Measurements from ENCODE around the gene ITIH5. TPM values are rescaled to one million over a fixed set of nuclear protein-coding genes. Genes with fewer than 3 reads are reported as not detected.

Gene ITIH5
- total and polyA plus RNA-seq, 2 of the 8 experiments (the other 6 are each of a cell fraction or from before 2014, with no cell fraction given): 5.8 to 7.6 TPM

GRCh38 chr10:7551950-7552716 is 114.6 kb downstream of the ITIH5 start (continued):
- TF ChIP-seq CHD7 (IDR thresholded peaks at IDR 0.05; ENCODE audit: insufficient replicate concordance, low read length): no peak
- peak in 1 of 3 experiments; percentile 7; a peak in 1 of 4 replicates for TF ChIP-seq CTCF (IDR thresholded peaks at IDR 0.05; ENCODE audit: control extremely low read depth in 1 of 3, insufficient read depth in 1 of 3, low read depth in 1 of 3, low read length in 3 of 3)
- TF ChIP-seq, protein P1, sequence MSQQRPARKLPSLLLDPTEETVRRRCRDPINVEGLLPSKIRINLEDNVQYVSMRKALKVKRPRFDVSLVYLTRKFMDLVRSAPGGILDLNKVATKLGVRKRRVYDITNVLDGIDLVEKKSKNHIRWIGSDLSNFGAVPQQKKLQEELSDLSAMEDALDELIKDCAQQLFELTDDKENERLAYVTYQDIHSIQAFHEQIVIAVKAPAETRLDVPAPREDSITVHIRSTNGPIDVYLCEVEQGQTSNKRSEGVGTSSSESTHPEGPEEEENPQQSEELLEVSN (IDR thresholded peaks at IDR 0.05): peak; percentile 62
- TF ChIP-seq, protein P2, sequence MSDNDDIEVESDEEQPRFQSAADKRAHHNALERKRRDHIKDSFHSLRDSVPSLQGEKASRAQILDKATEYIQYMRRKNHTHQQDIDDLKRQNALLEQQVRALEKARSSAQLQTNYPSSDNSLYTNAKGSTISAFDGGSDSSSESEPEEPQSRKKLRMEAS (IDR thresholded peaks at IDR 0.05): peak; percentile 68; the same call in 1 of the 2 replicates
- TF ChIP-seq CHD2 (IDR thresholded peaks at IDR 0.05; ENCODE audit: low read length): no peak
- TF ChIP-seq CBX8 (IDR thresholded peaks at IDR 0.05; ENCODE audit: borderline replicate concordance, low read depth, low read length): no peak

Data from H1 (cell line).